Mammary epithelial cell (primary cell): ENCODE data around the gene FNDC3B.

Experiments
- EZH2 ChIP-seq: IDR thresholded peaks from 2 replicates; pipeline ENCODE4 v1.6.1; 2012; ENCODE audit warnings: low read length, inconsistent platforms, borderline replicate concordance
- TF ChIP-seq, protein P1 (sequence below), 2 donors: IDR thresholded peaks in 1 of 2; conservative IDR thresholded peaks in 1 of 2; 2 replicates each; pipeline ENCODE4 v1.5.1; 2011 to 2012; ENCODE audit warnings: inconsistent platforms in 2 of 2, low read length in 2 of 2, mild to moderate bottlenecking in 2 of 2, control low read depth in 1 of 2, low read depth in 1 of 2; ENCODE audit not compliant: insufficient read depth in 1 of 2; ENCODE audit errors: extremely low read depth in 1 of 2

DNA sequence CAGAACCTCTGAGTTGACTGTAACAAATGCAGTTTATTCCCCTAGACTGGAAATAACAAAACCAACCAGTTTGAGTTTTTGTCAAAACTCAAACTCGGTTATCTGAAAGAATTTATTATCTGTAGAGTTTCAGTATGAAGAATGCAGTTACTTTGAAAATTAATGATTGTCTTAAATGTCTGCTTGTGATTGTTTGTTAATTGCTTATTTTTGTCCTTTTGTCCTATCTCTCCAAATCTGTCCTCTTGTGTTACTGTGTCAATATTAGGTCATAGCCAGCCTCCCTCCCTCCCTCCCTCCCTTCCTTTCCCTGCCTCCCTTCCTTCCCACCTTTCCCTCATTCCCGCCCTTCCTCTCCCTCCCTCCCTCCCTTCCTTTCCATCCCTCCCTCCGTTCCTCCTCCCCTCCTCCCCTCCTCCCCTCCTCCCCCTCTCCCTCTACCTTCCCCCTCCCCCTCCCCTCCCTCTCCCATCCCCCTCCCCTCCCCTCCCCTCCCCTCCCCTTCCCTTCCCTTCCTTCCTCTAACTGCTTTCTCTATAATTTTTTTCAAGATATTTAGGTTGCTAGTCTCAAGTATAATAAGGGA is 153.5 kb downstream of the FNDC3B start:
- TF ChIP-seq, protein P1, sequence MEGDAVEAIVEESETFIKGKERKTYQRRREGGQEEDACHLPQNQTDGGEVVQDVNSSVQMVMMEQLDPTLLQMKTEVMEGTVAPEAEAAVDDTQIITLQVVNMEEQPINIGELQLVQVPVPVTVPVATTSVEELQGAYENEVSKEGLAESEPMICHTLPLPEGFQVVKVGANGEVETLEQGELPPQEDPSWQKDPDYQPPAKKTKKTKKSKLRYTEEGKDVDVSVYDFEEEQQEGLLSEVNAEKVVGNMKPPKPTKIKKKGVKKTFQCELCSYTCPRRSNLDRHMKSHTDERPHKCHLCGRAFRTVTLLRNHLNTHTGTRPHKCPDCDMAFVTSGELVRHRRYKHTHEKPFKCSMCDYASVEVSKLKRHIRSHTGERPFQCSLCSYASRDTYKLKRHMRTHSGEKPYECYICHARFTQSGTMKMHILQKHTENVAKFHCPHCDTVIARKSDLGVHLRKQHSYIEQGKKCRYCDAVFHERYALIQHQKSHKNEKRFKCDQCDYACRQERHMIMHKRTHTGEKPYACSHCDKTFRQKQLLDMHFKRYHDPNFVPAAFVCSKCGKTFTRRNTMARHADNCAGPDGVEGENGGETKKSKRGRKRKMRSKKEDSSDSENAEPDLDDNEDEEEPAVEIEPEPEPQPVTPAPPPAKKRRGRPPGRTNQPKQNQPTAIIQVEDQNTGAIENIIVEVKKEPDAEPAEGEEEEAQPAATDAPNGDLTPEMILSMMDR (conservative IDR thresholded peaks at IDR 0.05 in 1 of 2, IDR thresholded peaks at IDR 0.05 in 1 of 2; ENCODE audit: extremely low read depth in 1 of 2, insufficient read depth in 1 of 2, low read depth in 1 of 2, low read length in 2 of 2) = no peak
- no peak for TF ChIP-seq EZH2
